Lung (tissue), 12 donors: Measurements from ENCODE around the gene METRNL. TPM values are rescaled to one million over a fixed set of nuclear protein-coding genes. Genes with fewer than 3 reads are reported as not detected.

Experiments used
- ATAC-seq: fragments of 200-7000 bp; cut with Tn5 transposase; one replicate; pipeline ENCODE4 v1.9.1; 2020; ENCODE audit warnings: moderate number of reproducible peaks; ENCODE audit not compliant: insufficient read depth, low FRiP score
- DNase-seq, 3 donors: peaks; one replicate each; pipeline ENCODE4 v3.0.0-alpha.2; 2013 to 2017
- H3K27ac ChIP-seq, 2 donors: one replicate each; pipeline ENCODE4 v1.5.1; 2013; ENCODE audit warnings: mild to moderate bottlenecking in 2 of 2, moderate library complexity in 2 of 2, control low read depth in 1 of 2, inconsistent platforms in 1 of 2, low read depth in 1 of 2, low read length in 1 of 2
- H3K27me3 ChIP-seq, 3 donors: one replicate each; pipeline ENCODE4 v1.5.1; 2013; ENCODE audit warnings: low read length in 2 of 3; ENCODE audit not compliant: control insufficient read depth in 3 of 3, insufficient read depth in 3 of 3
- H3K36me3 ChIP-seq, 4 donors: one replicate each; pipeline ENCODE4 v1.5.1; 2013; ENCODE audit warnings: low read length in 4 of 4, mild to moderate bottlenecking in 1 of 4, moderate library complexity in 1 of 4; ENCODE audit not compliant: control insufficient read depth in 4 of 4, insufficient read depth in 4 of 4
- H3K4me1 ChIP-seq, 5 donors: one replicate each; pipeline ENCODE4 v1.5.1; 2013; ENCODE audit warnings: low read length in 5 of 5, mild to moderate bottlenecking in 2 of 5, moderate library complexity in 1 of 5; ENCODE audit not compliant: control insufficient read depth in 5 of 5, insufficient read depth in 5 of 5
- H3K4me3 ChIP-seq: one replicate; pipeline ENCODE4 v1.5.1; 2013; ENCODE audit warnings: mild to moderate bottlenecking, control low read depth, moderate library complexity
- H3K9ac ChIP-seq, 2 donors: one replicate each; pipeline ENCODE4 v1.5.1; 2013; ENCODE audit warnings: low read length in 2 of 2, control low read depth in 1 of 2; ENCODE audit not compliant: insufficient read depth in 1 of 2
- H3K9me3 ChIP-seq, 4 donors: one replicate each; pipeline ENCODE4 v1.5.1; 2013; ENCODE audit warnings: low read length in 3 of 4, mild to moderate bottlenecking in 1 of 4, moderate library complexity in 1 of 4; ENCODE audit not compliant: control insufficient read depth in 4 of 4, insufficient read depth in 3 of 4
- WGBS, 2 donors: extraction: QIAGEN DNeasy Blood & Tissue Kit; methylation state at CpG; one replicate each; pipeline ENCODE4 v1.1.7; 2013; 5-methylcytosine and 5-hydroxymethylcytosine counted together
- polyA plus RNA-seq, 2 donors: library from polyadenylated mRNA; stranded (reverse); fragments of 200-250 nt; gene quantifications; one replicate each; pipeline ENCODE4 v1.2.1, GENCODE V29; 2013
- total RNA-seq, 2 donors: library from RNA; depleted of rRNA in 1 of 2; stranded (reverse); fragments of >200 nt in 1 of 2; gene quantifications; one replicate each; pipeline ENCODE4 v1.2.1, GENCODE V29; 2014 to 2021
- TF ChIP-seq, protein P1 (sequence below): IDR thresholded peaks from 2 replicates; pipeline ENCODE4 v1.5.1; 2012; ENCODE audit warnings: mild to moderate bottlenecking; ENCODE audit errors: control extremely low read depth, extremely low read depth
- donor health status: control.
- donor health status: control.
- donor health status: Bipolar disorder and iron deficiency.
- donor health status: healthy.
- donor health status: DM: yes; HTN: yes; CAD: no.

The METRNL gene
- total and polyA plus RNA-seq, 4 donors: 48.2 to 181 (median 65.0) TPM

DNA sequence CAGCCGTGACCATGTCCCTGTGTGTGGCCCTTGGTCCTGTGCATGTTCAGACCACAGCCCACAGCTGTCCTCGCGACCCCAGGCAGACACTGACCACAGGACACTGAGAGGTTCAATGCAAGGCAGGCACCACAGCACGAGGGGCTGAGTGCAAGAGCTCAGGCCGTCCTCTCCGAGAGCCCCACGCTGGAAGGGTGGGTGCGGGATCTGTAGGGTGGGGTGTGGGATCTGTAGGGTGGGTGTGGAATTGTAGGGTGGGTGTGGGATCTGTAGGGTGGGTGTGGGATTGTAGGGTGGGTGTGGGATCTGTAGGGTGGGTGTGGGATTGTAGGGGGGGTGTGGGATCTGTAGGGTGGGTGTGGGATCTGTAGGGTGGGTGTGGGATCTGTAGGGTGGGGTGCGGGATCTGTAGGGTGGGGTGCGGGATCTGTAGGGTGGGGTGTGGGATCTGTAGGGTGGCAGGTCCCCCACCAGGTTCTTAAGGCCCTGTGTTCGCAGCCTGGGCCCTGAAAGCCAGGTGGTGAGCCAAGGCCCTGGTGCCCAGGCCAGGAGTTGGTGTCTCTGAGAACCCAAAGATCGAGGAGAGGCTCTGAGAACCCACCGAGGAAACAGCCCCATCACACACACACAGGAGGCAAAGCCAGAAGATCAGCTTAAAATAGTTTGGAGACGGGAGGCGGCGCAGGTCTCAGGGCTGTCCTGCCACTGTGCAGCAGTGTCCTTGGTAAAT is 48.2 kb downstream of the METRNL start:
- peaks cover 0 to 2% (median 0%) of the 10 kb centered on the region in 5 donors for H3K4me1 ChIP-seq
- H3K27me3 ChIP-seq: no peaks in the 10 kb centered on the region
- H3K4me3 ChIP-seq: no peak overlapping the region
- no peak overlapping the region for H3K27ac ChIP-seq
- WGBS, 2 donors: 85 to 89% methylated on average over 16 of the region's 16 CpGs
- TF ChIP-seq, protein P1, sequence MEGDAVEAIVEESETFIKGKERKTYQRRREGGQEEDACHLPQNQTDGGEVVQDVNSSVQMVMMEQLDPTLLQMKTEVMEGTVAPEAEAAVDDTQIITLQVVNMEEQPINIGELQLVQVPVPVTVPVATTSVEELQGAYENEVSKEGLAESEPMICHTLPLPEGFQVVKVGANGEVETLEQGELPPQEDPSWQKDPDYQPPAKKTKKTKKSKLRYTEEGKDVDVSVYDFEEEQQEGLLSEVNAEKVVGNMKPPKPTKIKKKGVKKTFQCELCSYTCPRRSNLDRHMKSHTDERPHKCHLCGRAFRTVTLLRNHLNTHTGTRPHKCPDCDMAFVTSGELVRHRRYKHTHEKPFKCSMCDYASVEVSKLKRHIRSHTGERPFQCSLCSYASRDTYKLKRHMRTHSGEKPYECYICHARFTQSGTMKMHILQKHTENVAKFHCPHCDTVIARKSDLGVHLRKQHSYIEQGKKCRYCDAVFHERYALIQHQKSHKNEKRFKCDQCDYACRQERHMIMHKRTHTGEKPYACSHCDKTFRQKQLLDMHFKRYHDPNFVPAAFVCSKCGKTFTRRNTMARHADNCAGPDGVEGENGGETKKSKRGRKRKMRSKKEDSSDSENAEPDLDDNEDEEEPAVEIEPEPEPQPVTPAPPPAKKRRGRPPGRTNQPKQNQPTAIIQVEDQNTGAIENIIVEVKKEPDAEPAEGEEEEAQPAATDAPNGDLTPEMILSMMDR: no peak
- H3K9me3 ChIP-seq: no peaks in the 10 kb centered on the region
- H3K9ac ChIP-seq: no peak overlapping the region
- no peaks in the 10 kb centered on the region for H3K36me3 ChIP-seq
- ATAC-seq (no peak), DNase-seq (peak in 1 of 3 donors; percentile 11)

DNA sequence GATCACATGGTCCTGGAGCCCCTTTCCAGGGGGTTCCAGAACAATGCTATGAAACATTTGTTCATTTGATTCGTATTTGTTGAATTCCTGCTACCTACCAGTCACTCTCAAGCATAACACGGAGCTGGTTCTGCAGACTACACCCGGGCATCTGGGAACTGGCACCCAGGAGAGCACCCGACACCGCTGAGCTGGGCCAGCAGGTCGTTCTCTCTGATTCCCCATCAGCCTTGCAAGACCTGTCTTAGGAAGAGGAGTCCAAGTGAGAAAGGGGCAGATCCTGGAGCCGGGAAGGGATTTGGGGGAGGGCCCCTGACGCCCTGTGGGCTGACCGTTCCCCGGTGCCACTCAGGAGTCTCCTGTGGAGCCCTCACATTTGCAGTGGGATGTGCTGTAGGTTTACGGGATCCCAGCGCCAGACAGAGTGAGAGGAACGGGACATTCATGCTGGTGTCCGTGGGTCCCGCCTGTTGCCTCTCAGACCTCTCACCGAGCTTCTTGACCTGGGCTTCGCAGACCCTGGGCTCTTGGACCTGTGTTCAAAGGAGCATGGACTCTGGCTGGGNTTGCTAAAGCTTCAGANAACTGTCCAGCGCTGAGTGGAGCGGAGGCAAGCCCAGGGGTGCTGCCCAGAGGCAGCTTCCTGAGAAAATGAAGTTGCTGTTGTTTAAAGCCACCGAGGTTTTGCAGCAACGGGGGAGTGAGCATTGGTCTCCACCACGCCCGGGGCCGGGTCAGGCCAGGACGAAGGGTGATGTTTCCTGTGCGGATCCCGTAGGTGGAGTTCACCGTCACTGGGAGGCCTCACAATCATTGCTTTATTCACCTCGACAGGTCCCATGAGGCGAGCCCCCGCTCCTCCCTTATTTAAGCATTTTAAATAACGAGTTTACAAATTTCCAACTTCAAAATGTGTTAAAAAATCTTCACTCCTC is 49.2 kb downstream of the METRNL start:
- no peak for DNase-seq
- H3K36me3 ChIP-seq: no peaks in the 10 kb centered on the region
- whole genome bisulfite sequencing, 2 donors: 87 to 88% methylated on average over 32 of the region's 32 CpGs
- H3K27me3 ChIP-seq: no peaks in the 10 kb centered on the region
- peaks cover 0 to 2% (median 0%) of the 10 kb centered on the region in 5 donors for H3K4me1 ChIP-seq
- TF ChIP-seq, protein P1: no peak
- H3K4me3 ChIP-seq: no peak overlapping the region
- H3K9me3 ChIP-seq: no peaks in the 10 kb centered on the region
- no peak overlapping the region for H3K27ac ChIP-seq
- H3K9ac ChIP-seq: no peak overlapping the region
- no peak for ATAC-seq

DNA sequence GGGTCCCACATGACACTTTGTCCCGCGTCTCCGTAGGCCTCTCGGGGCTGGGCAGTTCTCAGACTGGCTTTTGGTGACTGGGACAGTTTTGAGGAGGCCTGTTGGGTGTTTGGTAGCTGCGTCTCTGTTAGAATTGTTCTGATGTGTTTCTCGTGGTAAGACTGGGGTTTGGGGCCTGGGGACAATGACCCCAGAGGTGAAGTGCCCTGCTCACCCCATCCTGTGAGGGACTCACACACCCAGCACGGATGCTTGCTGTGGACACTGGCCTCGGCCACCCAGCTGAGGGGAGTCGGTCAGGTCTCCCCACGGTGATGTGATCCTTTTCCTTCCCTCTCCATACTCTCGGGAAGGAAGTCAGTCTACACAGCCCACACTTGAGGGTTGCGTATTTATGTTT is 50.3 kb downstream of the METRNL start:
- ATAC-seq: no peak
- TF ChIP-seq, protein P1: no peak
- no peak overlapping the region for H3K9ac ChIP-seq
- H3K9me3 ChIP-seq: no peaks in the 10 kb centered on the region
- H3K4me1 ChIP-seq: peaks cover 0 to 2% (median 0%) of the 10 kb centered on the region in 5 donors
- no peak overlapping the region for H3K27ac ChIP-seq
- 90 to 92% methylated on average over 12 of the region's 12 CpGs for WGBS, 2 donors
- H3K4me3 ChIP-seq: no peak overlapping the region
- no peaks in the 10 kb centered on the region for H3K27me3 ChIP-seq
- H3K36me3 ChIP-seq: no peaks in the 10 kb centered on the region
- peak in 1 of 3 donors; percentile 5 for DNase-seq
